ENCODE measurements around the gene MACROD2.

GRCh38 chr20:14155361-14155760 lies 160.0 kb downstream of the MACROD2 start:
- no peak for TF ChIP-seq CTCF (conservative IDR thresholded peaks at IDR 0.05; ENCODE audit: low read depth, low read length)
- no peak for TF ChIP-seq USF2 (IDR thresholded peaks at IDR 0.05; ENCODE audit: low read depth, low read length)
- TF ChIP-seq POLR2A (IDR thresholded peaks at IDR 0.05; ENCODE audit: low read depth, low read length), result no peak
- TF ChIP-seq FOS (IDR thresholded peaks at IDR 0.05; ENCODE audit: low read depth, low read length), result no peak
- no peak for TF ChIP-seq RAD21 (IDR thresholded peaks at IDR 0.05; ENCODE audit: low read length)
- no peak for TF ChIP-seq CHD1 (IDR thresholded peaks at IDR 0.05; ENCODE audit: low read depth, low read length)
- TF ChIP-seq NFE2L2 (IDR thresholded peaks at IDR 0.05; ENCODE audit: low read depth, low read length), result no peak

All from IMR-90 (cell line).